GM21515 (cell line): Measurements from ENCODE around the gene SERPINA3.
"Not testable (repeated sequence)": the region's sequence is repeated elsewhere in the genome, so short reads cannot be mapped to it uniquely, and the experiment has no call there.

Experiments used
- ATAC-seq: cut with Tn5 transposase; IDR thresholded peaks from one replicate; pipeline ENCODE4 v1.9.1; 2021; ENCODE audit not compliant: unreplicated experiment

The SERPINA3 gene

DNA sequence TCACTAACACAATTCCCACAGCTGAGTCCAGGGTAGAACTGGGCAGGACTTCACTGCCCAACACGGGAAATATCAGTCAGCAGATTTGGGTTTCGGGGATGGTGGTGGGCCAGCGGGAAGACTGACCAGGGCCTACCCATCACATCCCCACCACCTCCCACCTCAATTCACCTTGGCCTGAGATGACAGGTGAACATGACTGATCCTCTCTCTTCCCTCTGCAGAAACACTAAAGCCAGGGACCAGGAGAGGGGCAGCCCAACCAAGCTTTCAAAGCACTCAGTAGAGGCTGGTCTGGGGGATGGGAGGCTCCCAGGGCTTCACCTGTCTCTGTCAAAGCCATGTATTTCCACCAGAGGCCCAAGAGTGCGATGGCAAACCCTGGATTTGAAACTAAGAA lies 28.6 kb upstream of the SERPINA3 start:
- no peak for ATAC-seq

- ATAC-seq = no peak
Measured at GRCh38 chr14:94584591-94585280, 27.5 kb upstream of the SERPINA3 start.

DNA sequence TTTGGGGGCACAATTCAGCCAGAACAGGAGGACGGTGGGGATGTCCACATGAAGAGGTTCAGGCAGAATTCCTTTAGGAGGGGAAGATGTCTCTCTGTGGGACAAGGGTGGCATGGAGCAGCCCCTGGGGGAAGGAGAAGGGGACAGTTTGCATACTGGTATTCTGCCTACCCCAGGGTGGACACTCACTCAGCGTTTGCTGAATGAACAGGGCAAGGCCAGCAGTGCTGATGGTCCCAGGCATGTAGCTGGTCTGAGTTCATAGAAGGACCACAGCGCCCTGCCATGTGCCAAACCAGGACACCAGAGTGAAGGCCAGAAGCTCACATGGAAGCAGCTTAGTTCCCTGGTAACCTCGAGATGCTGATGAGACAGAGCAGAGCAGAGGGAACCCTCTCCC lies 25.6 kb upstream of the SERPINA3 start:
- ATAC-seq = no peak

DNA sequence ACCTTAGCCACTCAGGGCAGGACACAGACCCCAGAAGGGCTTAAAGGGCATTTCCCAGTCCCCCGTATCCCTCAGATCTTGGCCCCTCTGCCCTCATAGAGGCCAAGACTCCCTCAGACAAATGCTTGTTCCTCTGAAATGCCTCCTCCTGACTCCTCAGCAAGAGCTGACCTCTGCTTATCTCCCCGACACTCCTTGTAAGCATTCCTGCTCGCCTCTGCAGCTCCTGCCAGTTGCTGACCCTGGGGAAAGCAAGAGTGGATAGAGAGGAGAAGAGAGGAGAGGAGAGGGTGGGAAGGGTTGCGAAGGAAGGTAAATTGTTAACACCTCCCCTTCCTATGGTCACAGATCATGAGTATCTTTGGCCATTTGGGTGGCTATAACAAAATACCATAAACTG lies 23.9 kb upstream of the SERPINA3 start:
- ATAC-seq = no peak

DNA sequence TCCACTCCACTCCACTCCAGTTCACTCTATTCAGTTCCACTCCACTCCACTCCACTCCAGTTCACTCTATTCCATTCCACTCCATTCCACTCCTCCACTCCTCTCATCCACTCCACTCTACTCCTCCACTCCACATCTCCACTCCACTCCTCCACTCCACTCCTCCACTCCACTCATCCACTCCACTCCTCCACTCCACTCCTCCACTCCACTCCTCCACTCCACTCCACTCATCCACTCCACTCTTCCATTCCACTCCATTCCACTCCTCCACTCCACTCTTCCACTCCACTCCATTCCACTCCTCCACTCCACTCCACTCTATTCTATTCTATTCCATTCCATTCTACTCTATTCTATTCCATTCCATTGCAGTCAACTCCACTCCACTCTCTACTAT lies 21.1 kb upstream of the SERPINA3 start:
- ATAC-seq = no peak

DNA sequence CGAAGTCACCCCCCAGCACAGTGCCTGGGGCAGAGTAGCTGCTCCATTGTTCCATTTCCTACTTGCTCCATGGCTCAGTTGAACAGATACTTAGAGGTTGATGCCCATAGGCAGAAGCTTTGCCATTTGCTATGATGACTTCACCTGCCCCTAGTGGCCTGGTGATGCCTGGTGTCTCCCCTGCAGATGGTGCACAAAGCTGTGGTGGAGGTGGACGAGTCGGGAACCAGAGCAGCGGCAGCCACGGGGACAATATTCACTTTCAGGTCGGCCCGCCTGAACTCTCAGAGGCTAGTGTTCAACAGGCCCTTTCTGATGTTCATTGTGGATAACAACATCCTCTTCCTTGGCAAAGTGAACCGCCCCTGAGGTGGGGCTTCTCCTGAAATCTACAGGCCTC lies 20.3 kb upstream of the SERPINA3 start:
- no peak for ATAC-seq

- no peak for ATAC-seq
Measured at GRCh38 chr14:94592457-94592856, 19.7 kb upstream of the SERPINA3 start.

DNA sequence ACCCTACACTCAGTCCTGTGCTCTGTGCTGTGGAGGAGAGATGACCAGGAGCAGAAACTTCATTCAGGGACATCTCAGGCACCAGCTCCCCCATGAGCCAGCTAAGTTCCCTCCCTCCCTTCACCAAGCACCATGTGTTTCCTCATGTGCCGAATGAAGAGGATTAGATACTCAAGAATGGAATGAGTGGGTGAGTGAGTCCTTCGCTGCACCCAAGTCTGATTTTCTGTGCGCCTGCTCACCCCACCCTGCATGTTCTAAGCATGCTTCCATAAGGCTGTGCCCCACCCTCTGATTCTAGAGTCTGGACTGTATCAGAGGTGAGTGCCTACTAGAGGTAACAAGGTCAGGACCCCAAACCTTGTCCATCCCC lies 18.8 kb upstream of the SERPINA3 start:
- no peak for ATAC-seq

GRCh38 chr14:94593749-94594431 lies 18.3 kb upstream of the SERPINA3 start:
- no peak for ATAC-seq

DNA sequence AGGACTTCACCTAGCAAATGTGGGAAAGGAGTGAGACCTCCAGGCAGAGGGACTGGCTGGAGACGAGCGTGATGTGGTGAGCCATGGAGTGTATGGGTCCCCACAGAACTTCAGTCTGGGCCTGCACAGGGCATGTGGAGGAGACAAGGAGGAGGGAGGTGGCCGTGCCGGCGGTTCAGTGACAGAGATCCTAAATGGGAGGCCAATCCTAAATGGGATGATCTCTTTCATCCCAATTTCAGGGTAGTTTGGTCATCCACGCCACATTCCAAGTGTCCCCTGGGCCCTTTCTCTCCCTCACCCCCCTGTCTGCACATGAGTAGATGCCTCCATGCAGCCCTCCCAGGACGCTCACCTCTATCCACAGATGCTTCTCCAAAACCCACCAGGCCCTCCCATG lies 17.8 kb upstream of the SERPINA3 start:
- no peak for ATAC-seq

GRCh38 chr14:94595912-94596311 lies 16.3 kb upstream of the SERPINA3 start:
- no peak for ATAC-seq

DNA sequence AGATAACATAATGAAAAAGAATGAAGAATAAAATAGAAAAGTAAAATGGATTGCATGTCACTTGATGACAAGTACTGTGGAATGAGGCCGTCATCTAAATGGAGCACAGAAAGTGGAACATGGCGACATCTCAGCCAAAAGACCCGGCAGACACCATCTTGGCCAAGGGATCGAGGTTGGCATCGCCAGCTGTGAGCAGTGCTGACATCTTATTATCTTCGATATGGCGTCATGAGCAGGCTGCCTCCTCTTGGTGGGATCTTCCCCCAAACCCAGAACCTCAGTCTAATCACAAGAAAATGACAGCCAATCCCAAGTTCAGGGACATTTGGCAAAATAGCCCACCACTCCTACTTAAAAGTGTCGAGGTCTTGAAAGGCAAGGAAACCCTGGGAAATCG lies 15.8 kb upstream of the SERPINA3 start:
- no peak for ATAC-seq

GRCh38 chr14:94597788-94598187 lies 14.4 kb upstream of the SERPINA3 start:
- ATAC-seq = no peak

DNA sequence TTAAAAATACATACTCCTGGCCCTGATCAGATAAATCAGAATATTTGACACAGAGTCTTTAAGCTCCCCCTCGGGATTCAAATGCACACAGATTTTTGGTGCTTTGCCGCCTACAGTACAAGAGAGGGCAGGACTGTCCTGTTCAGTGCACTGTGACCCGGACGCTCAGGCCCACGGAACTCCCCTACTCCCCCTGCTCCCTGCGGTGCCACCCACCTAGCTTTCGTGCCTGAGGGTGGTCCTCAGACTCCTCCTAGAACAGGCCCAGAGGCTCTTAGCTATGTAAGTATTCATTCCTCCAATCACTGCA lies 13.7 kb upstream of the SERPINA3 start:
- no peak for ATAC-seq

- ATAC-seq = no peak
Measured at GRCh38 chr14:94598816-94599655, 13.2 kb upstream of the SERPINA3 start.

- ATAC-seq = no peak
Measured at GRCh38 chr14:94599656-94600004, 12.6 kb upstream of the SERPINA3 start.

DNA sequence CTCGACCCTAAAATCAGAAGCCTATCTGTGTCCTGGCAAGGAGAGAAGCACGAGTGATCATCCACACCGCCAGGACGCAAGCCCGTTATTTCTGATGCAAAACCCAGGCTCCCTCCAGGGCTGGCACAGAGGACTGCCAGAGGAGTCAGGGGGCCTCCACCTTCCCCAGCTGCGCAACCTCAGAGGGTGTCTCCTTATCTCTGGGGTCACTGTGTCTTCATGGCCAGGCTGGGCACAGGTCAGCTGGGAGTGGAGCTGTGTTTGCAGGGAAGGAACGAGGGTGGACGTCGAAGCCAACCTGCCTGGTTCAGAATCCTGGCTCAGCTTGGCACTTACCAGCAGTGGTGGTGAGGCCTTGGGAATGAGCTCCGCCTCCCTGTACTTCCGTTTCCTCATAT lies 12.0 kb upstream of the SERPINA3 start:
- no peak for ATAC-seq

DNA sequence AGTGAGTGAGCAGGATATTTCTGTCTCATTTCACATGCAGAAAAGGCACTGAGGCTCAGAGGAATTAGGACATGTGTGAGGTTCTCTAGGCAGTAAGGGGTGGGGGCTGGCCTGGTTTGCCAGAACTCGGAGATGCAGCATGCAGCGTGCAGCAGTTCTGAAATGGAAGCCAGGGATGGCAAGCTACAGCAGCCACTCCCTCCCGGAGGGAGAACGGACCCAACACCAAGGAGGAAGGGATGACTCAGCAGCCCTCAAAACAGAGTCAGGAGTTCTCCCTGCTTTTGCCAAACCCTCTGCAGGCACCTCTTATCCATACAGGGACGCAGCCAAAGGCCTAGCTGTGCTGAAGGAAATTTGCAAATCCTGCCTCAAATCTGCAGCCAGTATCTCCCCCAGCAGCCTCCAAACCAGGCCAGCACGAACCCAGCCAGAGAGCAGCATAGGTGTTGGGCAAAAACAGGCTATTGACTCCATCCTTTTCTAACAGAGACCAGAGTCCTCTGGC lies 10.3 kb upstream of the SERPINA3 start:
- ATAC-seq = no peak

GRCh38 chr14:94602722-94603121 lies 9.5 kb upstream of the SERPINA3 start:
- no peak for ATAC-seq

GRCh38 chr14:94605361-94605760 lies 6.8 kb upstream of the SERPINA3 start:
- ATAC-seq = no peak

DNA sequence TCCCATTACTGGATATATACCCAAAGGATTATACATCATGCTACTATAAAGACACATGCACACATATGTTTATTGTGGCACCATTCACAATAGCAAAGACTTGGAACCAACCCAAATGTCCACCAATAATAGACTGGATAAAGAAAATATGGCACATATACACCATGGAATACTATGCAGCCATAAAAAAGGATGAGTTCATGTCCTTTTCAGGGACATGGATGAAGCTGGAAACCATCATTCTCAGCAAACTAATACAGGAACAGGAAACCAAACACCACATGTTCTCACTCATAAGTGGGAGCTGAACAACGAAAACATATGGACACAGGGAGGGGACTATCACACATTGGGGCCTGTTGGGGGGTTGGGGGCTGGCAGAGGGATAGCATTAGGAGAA lies 3.2 kb upstream of the SERPINA3 start:
- ATAC-seq = not testable (repeated sequence)

DNA sequence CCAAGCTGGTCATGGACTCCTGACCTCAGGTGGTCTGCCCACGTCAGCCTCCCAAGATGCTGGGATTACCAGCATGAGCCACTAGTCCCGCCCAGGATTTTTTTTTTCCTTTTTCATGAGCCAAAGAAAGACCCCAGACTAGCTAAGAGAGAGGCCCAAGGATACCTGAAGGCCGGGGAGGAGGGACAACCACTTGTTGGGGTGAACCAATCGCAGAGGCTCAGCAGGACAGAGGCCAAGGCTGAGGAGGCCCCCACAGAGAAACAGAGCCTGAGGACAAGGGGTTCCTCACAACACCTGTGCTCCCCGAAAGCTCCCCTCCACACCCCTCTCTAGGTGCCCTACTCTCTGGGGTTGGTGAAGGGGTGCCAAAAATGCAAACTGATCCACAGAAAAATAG lies 1.0 kb upstream of the SERPINA3 start:
- ATAC-seq = no peak
